Keratinocyte (primary cell): ENCODE results near the gene FXYD1. TPM values are rescaled to one million over a fixed set of nuclear protein-coding genes. Genes with fewer than 3 reads are reported as not detected.
A peak's percentile ranks its signal among the peaks of the same experiment; 100 is the strongest.

Experiments used
- DNase-seq: peaks from one replicate; pipeline ENCODE4 v3.0.0-alpha.2; 2011; ENCODE audit warnings: low read depth, missing footprints, low spot score
- FAIRE-seq: peaks from 2 replicates; lab custom pipeline; 2011; peaks lifted over from hg19 to GRCh38; lab: Jason Lieb, UNC
- H2AFZ ChIP-seq: 2 replicates; pipeline ENCODE4 v1.6.0; 2012; ENCODE audit warnings: low read length, control low read depth, inconsistent platforms; ENCODE audit not compliant: control insufficient read depth
- H3K27ac ChIP-seq: 2 replicates; pipeline ENCODE4 v1.5.1; 2011; ENCODE audit warnings: low read length; ENCODE audit not compliant: control insufficient read depth, insufficient read depth
- H3K27me3 ChIP-seq: 3 replicates; pipeline ENCODE4 v1.6.0; 2011; ENCODE audit warnings: low read length; ENCODE audit not compliant: control insufficient read depth, insufficient read depth; ENCODE audit errors: extremely low read depth
- H3K36me3 ChIP-seq, 2 experiments: 2 replicates in 1 of 2; 3 replicates in 1 of 2; pipeline ENCODE4 v1.5.1; 2011; ENCODE audit warnings: low read length in 2 of 2, mild to moderate bottlenecking in 1 of 2; ENCODE audit not compliant: control insufficient read depth in 2 of 2, insufficient read depth in 2 of 2; ENCODE audit errors: extremely low read depth in 1 of 2
- H3K4me1 ChIP-seq: 3 replicates; pipeline ENCODE4 v1.5.1; 2011; ENCODE audit warnings: low read length; ENCODE audit not compliant: control insufficient read depth, insufficient read depth; ENCODE audit errors: extremely low read depth
- H3K4me2 ChIP-seq: 3 replicates; pipeline ENCODE4 v1.6.0; 2011; ENCODE audit warnings: low read depth, low read length; ENCODE audit not compliant: control insufficient read depth, insufficient read depth; ENCODE audit errors: extremely low read depth
- H3K4me3 ChIP-seq, 3 experiments: fragments of 200-600 bp in 1 of 3; sonication (generic) in 1 of 3; 2 replicates in 2 of 3; 3 replicates in 1 of 3; pipeline ENCODE4 v1.5.1; 2011 to 2016; ENCODE audit warnings: low read length in 3 of 3, mild to moderate bottlenecking in 3 of 3, control low read depth in 2 of 3, inconsistent platforms in 1 of 3, low read depth in 1 of 3, mixed read lengths in 1 of 3, mixed run types in 1 of 3, moderate library complexity in 1 of 3; ENCODE audit not compliant: control insufficient read depth in 2 of 3, insufficient read depth in 2 of 3; ENCODE audit errors: extremely low read depth in 1 of 3
- H3K79me2 ChIP-seq: 2 replicates; pipeline ENCODE4 v1.6.0; 2012; ENCODE audit warnings: low read length; ENCODE audit not compliant: control insufficient read depth, insufficient read depth
- H3K9ac ChIP-seq: 3 replicates; pipeline ENCODE4 v1.6.0; 2011; ENCODE audit warnings: low read length; ENCODE audit not compliant: control insufficient read depth, insufficient read depth; ENCODE audit errors: extremely low read depth
- H3K9me1 ChIP-seq: 3 replicates; pipeline ENCODE4 v1.6.0; 2011; ENCODE audit warnings: low read length; ENCODE audit not compliant: control insufficient read depth, insufficient read depth; ENCODE audit errors: extremely low read depth
- H3K9me3 ChIP-seq: 2 replicates; pipeline ENCODE4 v1.5.1; 2012; ENCODE audit warnings: low read depth, low read length; ENCODE audit not compliant: control insufficient read depth
- H4K20me1 ChIP-seq: 3 replicates; pipeline ENCODE4 v1.6.0; 2011; ENCODE audit warnings: low read length; ENCODE audit not compliant: control insufficient read depth, insufficient read depth; ENCODE audit errors: extremely low read depth
- EZH2 ChIP-seq: IDR thresholded peaks from one replicate; pipeline ENCODE4 v1.6.1; 2012; ENCODE audit warnings: inconsistent platforms, mild to moderate bottlenecking, low read length, moderate library complexity
- dilution Hi-C: fragments of 300-500 bp; cut with MboI; formaldehyde crosslinking; loops from one replicate; pipeline ENCODE4 v1.7.0; 2020; ENCODE audit warnings: low sequenced_read_pairs; ENCODE audit not compliant: extremely low pct_ligation_motif_present
- polyA plus RNA-seq, 5 experiments: library from polyadenylated mRNA; depleted of rRNA in 3 of 5; stranded (reverse) in 3 of 5; stranded (forward) in 1 of 5; unstranded in 1 of 5; fragments of >200 nt; gene quantifications; 1 replicate in 1 of 5; 2 replicates in 3 of 5; 3 replicates in 1 of 5; pipeline versions ENCODE4 v1.2.1 to v1.2.3, GENCODE V29; 2011 to 2012; ENCODE audit warnings: missing spikeins in 2 of 5, low read depth in 1 of 5, low replicate concordance in 1 of 5
- TF ChIP-seq, protein P1 (sequence below), 3 experiments: IDR thresholded peaks in 1 of 3; conservative IDR thresholded peaks in 1 of 3; optimal IDR thresholded peaks in 1 of 3; 2 replicates in 2 of 3; 3 replicates in 1 of 3; pipeline versions ENCODE3 to v1.5.1; 2011; ENCODE audit warnings: low read length in 3 of 3, mild to moderate bottlenecking in 3 of 3, moderate library complexity in 2 of 3, control low read depth in 1 of 3, inconsistent platforms in 1 of 3; ENCODE audit not compliant: insufficient read depth in 2 of 3; ENCODE audit errors: extremely low read depth in 1 of 3

FXYD1 gene
- polyA plus RNA-seq, 1 donor (not counting 4 experiments of a cell fraction or from before 2014, with no cell fraction given), result 0.14 TPM

GRCh38 chr19:35098413-35099049, 40.1 kb upstream of the FXYD1 start:
- Histone ChIP-seq H3K79me2 (no peaks in the 10 kb centered on the region), H3K9me3 (no peaks in the 10 kb centered on the region), H3K9ac (no peak overlapping the region), H4K20me1 (no peaks in the 10 kb centered on the region), H3K27me3 (no peaks in the 10 kb centered on the region), H3K27ac (no peak overlapping the region), H3K4me3 (peak overlapping the region in 1 of 3 experiments; percentile 42), H3K9me1 (no peaks in the 10 kb centered on the region), H3K36me3 (no peaks in the 10 kb centered on the region), H3K4me2 (peak overlapping the region; percentile 64), H3K4me1 (peaks cover 28% of the 10 kb centered on the region), H2AFZ (peak overlapping the region; percentile 46)
- TF ChIP-seq, protein P1, sequence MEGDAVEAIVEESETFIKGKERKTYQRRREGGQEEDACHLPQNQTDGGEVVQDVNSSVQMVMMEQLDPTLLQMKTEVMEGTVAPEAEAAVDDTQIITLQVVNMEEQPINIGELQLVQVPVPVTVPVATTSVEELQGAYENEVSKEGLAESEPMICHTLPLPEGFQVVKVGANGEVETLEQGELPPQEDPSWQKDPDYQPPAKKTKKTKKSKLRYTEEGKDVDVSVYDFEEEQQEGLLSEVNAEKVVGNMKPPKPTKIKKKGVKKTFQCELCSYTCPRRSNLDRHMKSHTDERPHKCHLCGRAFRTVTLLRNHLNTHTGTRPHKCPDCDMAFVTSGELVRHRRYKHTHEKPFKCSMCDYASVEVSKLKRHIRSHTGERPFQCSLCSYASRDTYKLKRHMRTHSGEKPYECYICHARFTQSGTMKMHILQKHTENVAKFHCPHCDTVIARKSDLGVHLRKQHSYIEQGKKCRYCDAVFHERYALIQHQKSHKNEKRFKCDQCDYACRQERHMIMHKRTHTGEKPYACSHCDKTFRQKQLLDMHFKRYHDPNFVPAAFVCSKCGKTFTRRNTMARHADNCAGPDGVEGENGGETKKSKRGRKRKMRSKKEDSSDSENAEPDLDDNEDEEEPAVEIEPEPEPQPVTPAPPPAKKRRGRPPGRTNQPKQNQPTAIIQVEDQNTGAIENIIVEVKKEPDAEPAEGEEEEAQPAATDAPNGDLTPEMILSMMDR (optimal IDR thresholded peaks at IDR 0.05 in 1 of 3, IDR thresholded peaks at IDR 0.05 in 1 of 3, conservative IDR thresholded peaks at IDR 0.05 in 1 of 3; ENCODE audit: extremely low read depth in 1 of 3, insufficient read depth in 2 of 3, low read length in 3 of 3), result no peak
- no peak for TF ChIP-seq EZH2
- FAIRE-seq (peak; percentile 9), DNase-seq (no peak)
- dilution Hi-C loops, result no loop called here

DNA sequence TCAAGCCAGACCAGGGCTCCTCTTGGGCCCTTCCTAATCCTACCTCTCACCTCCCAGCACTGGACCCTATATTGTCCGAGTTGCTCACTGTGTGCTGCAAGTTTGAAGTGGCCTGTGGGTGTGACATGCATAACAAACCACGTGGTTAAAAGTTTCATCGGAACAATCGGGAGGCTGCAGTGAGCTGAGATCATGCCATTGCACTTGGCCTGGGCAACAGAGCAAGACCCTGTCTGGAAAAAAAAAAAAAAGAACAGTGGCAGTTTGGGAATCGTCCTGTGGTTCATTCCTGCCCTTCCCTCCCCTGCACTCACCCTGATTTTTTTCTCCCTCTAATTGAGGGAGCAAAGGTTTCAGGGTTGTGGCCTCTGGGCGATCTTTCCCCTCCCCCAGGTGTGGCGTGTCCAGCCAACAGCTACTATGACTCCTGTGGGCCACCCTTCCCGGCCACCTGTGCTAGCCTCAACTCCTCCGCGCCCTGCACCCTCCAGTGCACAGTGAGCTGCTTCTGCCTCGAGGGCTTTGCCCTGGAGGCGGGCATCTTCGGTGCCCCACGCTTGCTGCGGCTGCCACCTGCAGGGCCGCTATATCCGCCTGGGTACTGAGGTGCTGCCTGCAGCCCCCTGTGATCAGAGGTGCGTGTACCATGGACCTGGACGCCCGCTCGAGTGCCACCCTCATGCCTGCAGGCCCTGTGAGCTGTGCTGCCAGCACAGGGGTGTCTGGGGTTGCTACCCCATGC, 39.3 kb upstream of the FXYD1 start:
- H3K4me1 ChIP-seq, result peaks cover 28% of the 10 kb centered on the region
- no peak overlapping the region for H3K27ac ChIP-seq
- no peak overlapping the region for H3K4me2 ChIP-seq
- H3K36me3 ChIP-seq, result no peaks in the 10 kb centered on the region
- dilution Hi-C loops, result no loop called here
- no peaks in the 10 kb centered on the region for H4K20me1 ChIP-seq
- no peaks in the 10 kb centered on the region for H3K79me2 ChIP-seq
- FAIRE-seq (no peak), DNase-seq (no peak)
- no peaks in the 10 kb centered on the region for H3K9me1 ChIP-seq
- H3K9ac ChIP-seq, result no peak overlapping the region
- H3K27me3 ChIP-seq, result no peaks in the 10 kb centered on the region
- no peak overlapping the region for H2AFZ ChIP-seq
- H3K9me3 ChIP-seq, result no peaks in the 10 kb centered on the region
- TF ChIP-seq EZH2, result no peak
- TF ChIP-seq, protein P1 (optimal IDR thresholded peaks at IDR 0.05 in 1 of 3, IDR thresholded peaks at IDR 0.05 in 1 of 3, conservative IDR thresholded peaks at IDR 0.05 in 1 of 3; ENCODE audit: extremely low read depth in 1 of 3, insufficient read depth in 2 of 3, low read length in 3 of 3), result no peak
- H3K4me3 ChIP-seq, result no peak overlapping the region
